Keratinocyte (primary cell): ENCODE measurements around the gene ZMYM1. TPM values are rescaled to one million over a fixed set of nuclear protein-coding genes. Genes with fewer than 3 reads are reported as not detected.

Source experiments
- DNase-seq: peaks from one replicate; pipeline ENCODE4 v3.0.0-alpha.2; 2011; ENCODE audit warnings: low read depth, missing footprints, low spot score
- FAIRE-seq: peaks from 2 replicates; lab custom pipeline; 2011; peaks lifted over from hg19 to GRCh38; lab: Jason Lieb, UNC
- H2AFZ ChIP-seq: 2 replicates; pipeline ENCODE4 v1.6.0; 2012; ENCODE audit warnings: low read length, control low read depth, inconsistent platforms; ENCODE audit not compliant: control insufficient read depth
- H3K27ac ChIP-seq: 2 replicates; pipeline ENCODE4 v1.5.1; 2011; ENCODE audit warnings: low read length; ENCODE audit not compliant: control insufficient read depth, insufficient read depth
- H3K27me3 ChIP-seq: 3 replicates; pipeline ENCODE4 v1.6.0; 2011; ENCODE audit warnings: low read length; ENCODE audit not compliant: control insufficient read depth, insufficient read depth; ENCODE audit errors: extremely low read depth
- H3K36me3 ChIP-seq, 2 experiments: 2 replicates in 1 of 2; 3 replicates in 1 of 2; pipeline ENCODE4 v1.5.1; 2011; ENCODE audit warnings: low read length in 2 of 2, mild to moderate bottlenecking in 1 of 2; ENCODE audit not compliant: control insufficient read depth in 2 of 2, insufficient read depth in 2 of 2; ENCODE audit errors: extremely low read depth in 1 of 2
- H3K4me1 ChIP-seq: 3 replicates; pipeline ENCODE4 v1.5.1; 2011; ENCODE audit warnings: low read length; ENCODE audit not compliant: control insufficient read depth, insufficient read depth; ENCODE audit errors: extremely low read depth
- H3K4me2 ChIP-seq: 3 replicates; pipeline ENCODE4 v1.6.0; 2011; ENCODE audit warnings: low read depth, low read length; ENCODE audit not compliant: control insufficient read depth, insufficient read depth; ENCODE audit errors: extremely low read depth
- H3K4me3 ChIP-seq, 3 experiments: fragments of 200-600 bp in 1 of 3; sonication (generic) in 1 of 3; 2 replicates in 2 of 3; 3 replicates in 1 of 3; pipeline ENCODE4 v1.5.1; 2011 to 2016; ENCODE audit warnings: low read length in 3 of 3, mild to moderate bottlenecking in 3 of 3, control low read depth in 2 of 3, inconsistent platforms in 1 of 3, low read depth in 1 of 3, mixed read lengths in 1 of 3, mixed run types in 1 of 3, moderate library complexity in 1 of 3; ENCODE audit not compliant: control insufficient read depth in 2 of 3, insufficient read depth in 2 of 3; ENCODE audit errors: extremely low read depth in 1 of 3
- H3K79me2 ChIP-seq: 2 replicates; pipeline ENCODE4 v1.6.0; 2012; ENCODE audit warnings: low read length; ENCODE audit not compliant: control insufficient read depth, insufficient read depth
- H3K9ac ChIP-seq: 3 replicates; pipeline ENCODE4 v1.6.0; 2011; ENCODE audit warnings: low read length; ENCODE audit not compliant: control insufficient read depth, insufficient read depth; ENCODE audit errors: extremely low read depth
- H3K9me1 ChIP-seq: 3 replicates; pipeline ENCODE4 v1.6.0; 2011; ENCODE audit warnings: low read length; ENCODE audit not compliant: control insufficient read depth, insufficient read depth; ENCODE audit errors: extremely low read depth
- H3K9me3 ChIP-seq: 2 replicates; pipeline ENCODE4 v1.5.1; 2012; ENCODE audit warnings: low read depth, low read length; ENCODE audit not compliant: control insufficient read depth
- H4K20me1 ChIP-seq: 3 replicates; pipeline ENCODE4 v1.6.0; 2011; ENCODE audit warnings: low read length; ENCODE audit not compliant: control insufficient read depth, insufficient read depth; ENCODE audit errors: extremely low read depth
- CTCF ChIP-seq, 3 experiments: IDR thresholded peaks in 1 of 3; conservative IDR thresholded peaks in 1 of 3; optimal IDR thresholded peaks in 1 of 3; 2 replicates in 2 of 3; 3 replicates in 1 of 3; pipeline versions ENCODE3 to v1.5.1; 2011; ENCODE audit warnings: low read length in 3 of 3, mild to moderate bottlenecking in 3 of 3, moderate library complexity in 2 of 3, control low read depth in 1 of 3, inconsistent platforms in 1 of 3; ENCODE audit not compliant: insufficient read depth in 2 of 3; ENCODE audit errors: extremely low read depth in 1 of 3
- EZH2 ChIP-seq: IDR thresholded peaks from one replicate; pipeline ENCODE4 v1.6.1; 2012; ENCODE audit warnings: inconsistent platforms, mild to moderate bottlenecking, low read length, moderate library complexity
- dilution Hi-C: fragments of 300-500 bp; cut with MboI; formaldehyde crosslinking; loops from one replicate; pipeline ENCODE4 v1.7.0; 2020; ENCODE audit warnings: low sequenced_read_pairs; ENCODE audit not compliant: extremely low pct_ligation_motif_present
- polyA plus RNA-seq, 5 experiments: library from polyadenylated mRNA; depleted of rRNA in 3 of 5; stranded (reverse) in 3 of 5; stranded (forward) in 1 of 5; unstranded in 1 of 5; fragments of >200 nt; gene quantifications; 1 replicate in 1 of 5; 2 replicates in 3 of 5; 3 replicates in 1 of 5; pipeline versions ENCODE4 v1.2.1 to v1.2.3, GENCODE V29; 2011 to 2012; ENCODE audit warnings: missing spikeins in 2 of 5, low read depth in 1 of 5, low replicate concordance in 1 of 5

ZMYM1 gene
- polyA plus RNA-seq, 1 donor (not counting 4 experiments of a cell fraction or from before 2014, with no cell fraction given) = 21.2 TPM

- H2AFZ ChIP-seq = no peak overlapping the region
- H3K4me1 ChIP-seq = peaks cover 3% of the 10 kb centered on the region
- H4K20me1 ChIP-seq = no peaks in the 10 kb centered on the region
- FAIRE-seq (no peak), DNase-seq (no peak)
- no peaks in the 10 kb centered on the region for H3K79me2 ChIP-seq
- dilution Hi-C loops = no loop called here
- H3K9me1 ChIP-seq = no peaks in the 10 kb centered on the region
- H3K27me3 ChIP-seq = no peaks in the 10 kb centered on the region
- no peaks in the 10 kb centered on the region for H3K36me3 ChIP-seq
- no peak overlapping the region for H3K4me3 ChIP-seq
- H3K9ac ChIP-seq = no peak overlapping the region
- no peak for TF ChIP-seq CTCF (optimal IDR thresholded peaks at IDR 0.05 in 1 of 3, IDR thresholded peaks at IDR 0.05 in 1 of 3, conservative IDR thresholded peaks at IDR 0.05 in 1 of 3; ENCODE audit: extremely low read depth in 1 of 3, insufficient read depth in 2 of 3, low read length in 3 of 3)
- no peak for TF ChIP-seq EZH2
- no peaks in the 10 kb centered on the region for H3K9me3 ChIP-seq
- no peak overlapping the region for H3K4me2 ChIP-seq
- no peak overlapping the region for H3K27ac ChIP-seq
These were observed 47.4 kb downstream of the ZMYM1 start for GRCh38 chr1:35126546-35126945.

- Histone ChIP-seq H3K27ac (no peak overlapping the region), H3K9me1 (no peaks in the 10 kb centered on the region), H4K20me1 (no peaks in the 10 kb centered on the region), H3K4me2 (no peak overlapping the region), H3K36me3 (no peaks in the 10 kb centered on the region), H3K79me2 (no peaks in the 10 kb centered on the region), H3K4me3 (no peak overlapping the region), H3K9ac (no peak overlapping the region), H3K27me3 (no peaks in the 10 kb centered on the region), H3K9me3 (no peaks in the 10 kb centered on the region), H3K4me1 (no peaks in the 10 kb centered on the region), H2AFZ (no peak overlapping the region)
- dilution Hi-C loops = no loop called here
- DNase-seq = no peak
- FAIRE-seq = no peak
- TF ChIP-seq CTCF (optimal IDR thresholded peaks at IDR 0.05 in 1 of 3, IDR thresholded peaks at IDR 0.05 in 1 of 3, conservative IDR thresholded peaks at IDR 0.05 in 1 of 3; ENCODE audit: extremely low read depth in 1 of 3, insufficient read depth in 2 of 3, low read length in 3 of 3) (no peak), EZH2 (no peak)
These were observed 49.9 kb downstream of the ZMYM1 start for GRCh38 chr1:35129080-35129479.
